GM20000 (cell line): ENCODE data around the gene ADORA1.

Experiments used
- DNase-seq: peaks from one replicate; pipeline ENCODE4 v3.0.0; 2012; ENCODE audit warnings: low spot score
- TF ChIP-seq, protein P1 (sequence below): IDR thresholded peaks from 2 replicates; pipeline ENCODE4 v1.5.1; 2012; ENCODE audit warnings: mild to moderate bottlenecking, control low read depth; ENCODE audit errors: extremely low read depth, missing control alignments

ADORA1 gene

GRCh38 chr1:203089001-203089650, 38.4 kb upstream of the ADORA1 start:
- no peak for DNase-seq

GRCh38 chr1:203089651-203090045, 37.9 kb upstream of the ADORA1 start:
- TF ChIP-seq, protein P1, sequence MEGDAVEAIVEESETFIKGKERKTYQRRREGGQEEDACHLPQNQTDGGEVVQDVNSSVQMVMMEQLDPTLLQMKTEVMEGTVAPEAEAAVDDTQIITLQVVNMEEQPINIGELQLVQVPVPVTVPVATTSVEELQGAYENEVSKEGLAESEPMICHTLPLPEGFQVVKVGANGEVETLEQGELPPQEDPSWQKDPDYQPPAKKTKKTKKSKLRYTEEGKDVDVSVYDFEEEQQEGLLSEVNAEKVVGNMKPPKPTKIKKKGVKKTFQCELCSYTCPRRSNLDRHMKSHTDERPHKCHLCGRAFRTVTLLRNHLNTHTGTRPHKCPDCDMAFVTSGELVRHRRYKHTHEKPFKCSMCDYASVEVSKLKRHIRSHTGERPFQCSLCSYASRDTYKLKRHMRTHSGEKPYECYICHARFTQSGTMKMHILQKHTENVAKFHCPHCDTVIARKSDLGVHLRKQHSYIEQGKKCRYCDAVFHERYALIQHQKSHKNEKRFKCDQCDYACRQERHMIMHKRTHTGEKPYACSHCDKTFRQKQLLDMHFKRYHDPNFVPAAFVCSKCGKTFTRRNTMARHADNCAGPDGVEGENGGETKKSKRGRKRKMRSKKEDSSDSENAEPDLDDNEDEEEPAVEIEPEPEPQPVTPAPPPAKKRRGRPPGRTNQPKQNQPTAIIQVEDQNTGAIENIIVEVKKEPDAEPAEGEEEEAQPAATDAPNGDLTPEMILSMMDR, result no peak
- DNase-seq, result no peak

More at GRCh38 chr1:203089001-203089650, 38.4 kb upstream of the ADORA1 start:
- TF ChIP-seq, protein P1, result no peak

- TF ChIP-seq, protein P1, result no peak
- no peak for DNase-seq
These were observed 36.9 kb upstream of the ADORA1 start for GRCh38 chr1:203090421-203091198.

- no peak for DNase-seq
These were observed 36.4 kb upstream of the ADORA1 start for GRCh38 chr1:203091199-203091477.

DNA sequence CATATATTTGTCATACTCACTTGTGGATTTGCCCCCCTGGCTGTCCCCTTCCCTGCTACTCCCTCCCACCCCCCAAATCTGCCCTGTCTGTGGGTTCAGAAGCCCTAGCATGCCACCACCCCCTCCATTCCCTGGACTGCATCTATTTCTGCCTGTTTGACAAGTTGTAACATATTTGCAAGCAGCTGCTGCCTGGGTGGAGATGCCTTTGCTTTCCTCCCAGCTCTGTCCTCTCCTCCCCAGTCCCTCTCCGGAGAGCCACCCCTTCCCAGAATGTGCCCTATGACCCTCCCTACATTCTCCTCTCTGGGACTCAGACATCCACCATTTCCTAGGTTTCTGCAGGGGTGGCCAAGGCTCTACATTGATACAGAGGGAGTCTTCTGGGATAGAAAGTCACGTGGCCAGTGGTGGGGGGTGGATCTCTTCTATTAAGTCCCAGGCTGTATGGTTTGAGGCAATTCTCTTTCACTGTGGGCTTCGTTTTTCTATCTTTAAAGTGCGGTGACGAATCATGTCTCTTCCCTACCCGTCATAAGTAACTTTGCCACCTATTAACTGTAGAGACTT, 35.7 kb upstream of the ADORA1 start:
- TF ChIP-seq, protein P1, result no peak
- DNase-seq, result no peak

More at GRCh38 chr1:203091199-203091477, 36.4 kb upstream of the ADORA1 start:
- TF ChIP-seq, protein P1, result no peak

- no peak for DNase-seq
- TF ChIP-seq, protein P1, result no peak
These were observed 33.6 kb upstream of the ADORA1 start for GRCh38 chr1:203093754-203094410.
